HCT116 (cell line): ENCODE measurements around the gene ANKRD29.

Experiments
- CTCF ChIP-seq, 3 experiments: fragments of 200-600 bp in 1 of 3; sonication (generic) in 1 of 3; IDR thresholded peaks in 2 of 3; conservative IDR thresholded peaks in 1 of 3; 2 replicates each; pipeline ENCODE4 v1.5.1; 2012 to 2017; ENCODE audit warnings: low read depth in 2 of 3, low read length in 2 of 3, antibody characterized with exemption in 1 of 3, borderline replicate concordance in 1 of 3, control low read depth in 1 of 3, mild to moderate bottlenecking in 1 of 3, mixed read lengths in 1 of 3, mixed run types in 1 of 3, moderate library complexity in 1 of 3; ENCODE audit not compliant: insufficient read depth in 1 of 3
- ELF1 ChIP-seq: IDR thresholded peaks from 2 replicates; pipeline ENCODE4 v1.6.1; 2012; ENCODE audit warnings: low read depth, borderline replicate concordance
- POLR2A ChIP-seq: IDR thresholded peaks from 2 replicates; pipeline ENCODE4 v1.7.0; 2011; ENCODE audit warnings: borderline replicate concordance; ENCODE audit not compliant: insufficient read depth, insufficient read length; ENCODE audit errors: extremely low read depth

GRCh38 chr18:23683671-23684070 is 21.0 kb upstream of the ANKRD29 start:
- TF ChIP-seq CTCF (IDR thresholded peaks at IDR 0.05 in 2 of 3, conservative IDR thresholded peaks at IDR 0.05 in 1 of 3; ENCODE audit: borderline replicate concordance in 1 of 3, insufficient read depth in 1 of 3, low read depth in 2 of 3, low read length in 2 of 3) = no peak
- TF ChIP-seq POLR2A = no peak
- TF ChIP-seq ELF1 = no peak
